Measurements from ENCODE around the gene ITGBL1. TPM values are rescaled to one million over a fixed set of nuclear protein-coding genes. Genes with fewer than 3 reads are reported as not detected.

The ITGBL1 gene
- total and polyA plus RNA-seq, 2 of the 8 experiments (the other 6 are each of a cell fraction or from before 2014, with no cell fraction given) = not detected

- TF ChIP-seq CHD7 (IDR thresholded peaks at IDR 0.05; ENCODE audit: insufficient replicate concordance, low read length) (no peak), EP300 (IDR thresholded peaks at IDR 0.05; ENCODE audit: borderline replicate concordance in 1 of 2, low read depth in 2 of 2, low read length in 2 of 2) (no peak), ASH2L (IDR thresholded peaks at IDR 0.05; ENCODE audit: low read length) (no peak), RNF2 (IDR thresholded peaks at IDR 0.05; ENCODE audit: borderline replicate concordance, low read depth, low read length, missing control alignments, poor library complexity, severe bottlenecking) (no peak), POLR2A (IDR thresholded peaks at IDR 0.05; ENCODE audit: control extremely low read depth in 1 of 2, low read depth in 2 of 2, low read length in 2 of 2) (no peak), CREB1 (IDR thresholded peaks at IDR 0.05) (no peak), MAX (IDR thresholded peaks at IDR 0.05) (no peak), KDM5A (IDR thresholded peaks at IDR 0.05; ENCODE audit: low read length) (no peak), TAF1 (IDR thresholded peaks at IDR 0.05; ENCODE audit: low read depth, low read length) (no peak)
These were observed 35.0 kb downstream of the ITGBL1 start (continued) for GRCh38 chr13:101487438-101487830.
